ENCODE measurements around the gene CYP26C1.
A peak's percentile ranks its signal among the peaks of the same experiment; 100 is the strongest.

The CYP26C1 gene

GRCh38 chr10:93088466-93088865 is 27.9 kb downstream of the CYP26C1 start:
- no peak overlapping the region for H3K27ac ChIP-seq (replicated peaks)
- no peak for TF ChIP-seq REST (IDR thresholded peaks at IDR 0.05; ENCODE audit: insufficient replicate concordance, low read depth)
- no peak for TF ChIP-seq POLR2AphosphoS5 (IDR thresholded peaks at IDR 0.05; ENCODE audit: low read depth)
- no peak for TF ChIP-seq CTCF (IDR thresholded peaks at IDR 0.05; ENCODE audit: insufficient read depth, low read length)
- TF ChIP-seq GABPA (IDR thresholded peaks at IDR 0.05; ENCODE audit: low read depth) = no peak
- no peak for TF ChIP-seq SPI1 (IDR thresholded peaks at IDR 0.05; ENCODE audit: borderline replicate concordance, low read depth)
- peaks cover 4% of the 10 kb centered on the region for H3K27me3 ChIP-seq (ENCODE audit: insufficient read depth, poor library complexity, severe bottlenecking)
- DNase-seq (ENCODE audit: low read depth in 1 of 2, low spot score in 1 of 2) = no peak
- H3K4me3 ChIP-seq (replicated peaks; ENCODE audit: insufficient read depth, low read length) = no peak overlapping the region

- H3K27ac ChIP-seq (replicated peaks) = no peak overlapping the region
- H3K27me3 ChIP-seq (ENCODE audit: insufficient read depth, poor library complexity, severe bottlenecking) = no peaks in the 10 kb centered on the region
- TF ChIP-seq SPI1 (IDR thresholded peaks at IDR 0.05; ENCODE audit: borderline replicate concordance, low read depth) (peak; percentile 57; the same call in 1 of the 2 replicates), CTCF (IDR thresholded peaks at IDR 0.05; ENCODE audit: insufficient read depth, low read length) (no peak), POLR2AphosphoS5 (IDR thresholded peaks at IDR 0.05; ENCODE audit: low read depth) (no peak), GABPA (IDR thresholded peaks at IDR 0.05; ENCODE audit: low read depth) (no peak), REST (IDR thresholded peaks at IDR 0.05; ENCODE audit: insufficient replicate concordance, low read depth) (no peak)
- no peak for DNase-seq (ENCODE audit: low read depth in 1 of 2, low spot score in 1 of 2)
- no peak overlapping the region for H3K4me3 ChIP-seq (replicated peaks; ENCODE audit: insufficient read depth, low read length)
Measured at GRCh38 chr10:93090619-93091018, 30.0 kb downstream of the CYP26C1 start.

- Histone ChIP-seq H3K4me3 (replicated peaks; ENCODE audit: insufficient read depth, low read length) (no peak overlapping the region), H3K27ac (replicated peaks) (no peak overlapping the region), H3K27me3 (ENCODE audit: insufficient read depth, poor library complexity, severe bottlenecking) (no peaks in the 10 kb centered on the region)
- no peak for TF ChIP-seq CTCF (IDR thresholded peaks at IDR 0.05; ENCODE audit: insufficient read depth, low read length)
- no peak for TF ChIP-seq POLR2AphosphoS5 (IDR thresholded peaks at IDR 0.05; ENCODE audit: low read depth)
- no peak for TF ChIP-seq GABPA (IDR thresholded peaks at IDR 0.05; ENCODE audit: low read depth)
- TF ChIP-seq REST (IDR thresholded peaks at IDR 0.05; ENCODE audit: insufficient replicate concordance, low read depth) = no peak
- TF ChIP-seq SPI1 (IDR thresholded peaks at IDR 0.05; ENCODE audit: borderline replicate concordance, low read depth) = no peak
- DNase-seq (ENCODE audit: low read depth in 1 of 2, low spot score in 1 of 2) = no peak
Measured at GRCh38 chr10:93091960-93092359, 31.4 kb downstream of the CYP26C1 start.
